ENCODE measurements around the gene PPP1R14D. TPM values are rescaled to one million over a fixed set of nuclear protein-coding genes. Genes with fewer than 3 reads are reported as not detected.

PPP1R14D gene
- total RNA-seq, 1 experiment from 2014 or later, result not detected

- TF ChIP-seq CTCF (IDR thresholded peaks at IDR 0.05 in 2 of 3, conservative IDR thresholded peaks at IDR 0.05 in 1 of 3; ENCODE audit: borderline replicate concordance in 1 of 3, insufficient read depth in 1 of 3, low read depth in 2 of 3, low read length in 2 of 3) (no peak), REST (IDR thresholded peaks at IDR 0.05; ENCODE audit: low read depth) (no peak), FOSL1 (IDR thresholded peaks at IDR 0.05; ENCODE audit: low read depth) (no peak), CEBPB (IDR thresholded peaks at IDR 0.05; ENCODE audit: low read depth) (no peak), JUND (IDR thresholded peaks at IDR 0.05) (no peak)
- 0 out of 2 replicates have a peak, but pooled peaks cover 5% of the 10 kb centered on the region for H3K79me2 ChIP-seq (ENCODE audit: insufficient read depth, low read length)
- H3K36me3 ChIP-seq (ENCODE audit: control insufficient read depth in 1 of 2, insufficient read depth in 2 of 2, low read length in 2 of 2), result 0 out of 4 replicates have a peak, but pooled peaks cover 0 to 4% of the 10 kb centered on the region in 2 experiments
- no peak for DNase-seq (ENCODE audit: low read depth, low spot score)
- ChIA-PET POLR2A (interaction anchor here (1.0 kb wide), 1 partner anchor 8 kb away, joined by 3 read pairs; no protein-coding TSS in a partner anchor), CTCF (interaction anchor here (2.0 kb wide), 1 partner anchor 21 kb away, joined by 6 read pairs; no protein-coding TSS in a partner anchor), RAD21 (ENCODE audit: low non-redundant PET in 1 of 2, low total read pairs in 2 of 2, uncharacterized antibody in 2 of 2, unreplicated experiment in 2 of 2) (no interaction called here)
- no peak overlapping the region for H3K9ac ChIP-seq (ENCODE audit: low read length)
- H4K20me1 ChIP-seq (ENCODE audit: insufficient read depth), result no peaks in the 10 kb centered on the region
- no peaks in the 10 kb centered on the region for H3K9me3 ChIP-seq (ENCODE audit: control insufficient read depth in 1 of 2, insufficient read depth in 1 of 2, low read depth in 1 of 2, low read length in 2 of 2)
- no peak overlapping the region for H3K4me3 ChIP-seq (replicated peaks in 1 of 2; ENCODE audit: low read depth in 1 of 2, low read length in 2 of 2)
- no peak overlapping the region for H2AFZ ChIP-seq (ENCODE audit: low read depth, low read length, poor library complexity, severe bottlenecking)
- ATAC-seq, result no peak
- no TSS peak for BruUV-seq (replicated peaks)
- no peak overlapping the region for H3K27ac ChIP-seq (ENCODE audit: low read depth, low read length)
- intact Hi-C loops (cut with micrococcal nuclease), result no loop called here
- no peak overlapping the region for H3K4me2 ChIP-seq (ENCODE audit: low read length)
- no peaks in the 10 kb centered on the region for H3K27me3 ChIP-seq (ENCODE audit: insufficient read depth, low read length)
- H3K4me1 ChIP-seq (ENCODE audit: control insufficient read depth in 1 of 2, insufficient read depth in 2 of 2, low read length in 2 of 2), result peaks cover 33 to 41% of the 10 kb centered on the region in 2 experiments
- H3K9me2 ChIP-seq (ENCODE audit: insufficient read depth), result no peaks in the 10 kb centered on the region
Measured at GRCh38 chr15:40838756-40839155, 10.2 kb upstream of the PPP1R14D start.

Data from HCT116 (cell line).